Measurements from ENCODE around the gene ESYT2.

- TF ChIP-seq CTCF (IDR thresholded peaks at IDR 0.05; ENCODE audit: low read depth, low read length, missing input control) (no peak), ATF3 (IDR thresholded peaks at IDR 0.05) (no peak), RXRA (IDR thresholded peaks at IDR 0.05) (no peak), REST (IDR thresholded peaks at IDR 0.05) (no peak), EGR1 (IDR thresholded peaks at IDR 0.05; ENCODE audit: low read depth in 2 of 2) (no peak), TAF1 (conservative IDR thresholded peaks at IDR 0.05) (no peak), JUND (IDR thresholded peaks at IDR 0.05) (no peak), YY1 (IDR thresholded peaks at IDR 0.05) (no peak)
These were observed 130.0 kb downstream of the ESYT2 start for GRCh38 chr7:158699341-158699740.
